HG02759 (cell line): Measurements from ENCODE around the gene USP24.

Source experiments
- ATAC-seq: cut with Tn5 transposase; IDR thresholded peaks from one replicate; pipeline ENCODE4 v1.9.1; 2021; ENCODE audit warnings: mild to moderate bottlenecking, moderate library complexity; ENCODE audit not compliant: unreplicated experiment

The USP24 gene

DNA sequence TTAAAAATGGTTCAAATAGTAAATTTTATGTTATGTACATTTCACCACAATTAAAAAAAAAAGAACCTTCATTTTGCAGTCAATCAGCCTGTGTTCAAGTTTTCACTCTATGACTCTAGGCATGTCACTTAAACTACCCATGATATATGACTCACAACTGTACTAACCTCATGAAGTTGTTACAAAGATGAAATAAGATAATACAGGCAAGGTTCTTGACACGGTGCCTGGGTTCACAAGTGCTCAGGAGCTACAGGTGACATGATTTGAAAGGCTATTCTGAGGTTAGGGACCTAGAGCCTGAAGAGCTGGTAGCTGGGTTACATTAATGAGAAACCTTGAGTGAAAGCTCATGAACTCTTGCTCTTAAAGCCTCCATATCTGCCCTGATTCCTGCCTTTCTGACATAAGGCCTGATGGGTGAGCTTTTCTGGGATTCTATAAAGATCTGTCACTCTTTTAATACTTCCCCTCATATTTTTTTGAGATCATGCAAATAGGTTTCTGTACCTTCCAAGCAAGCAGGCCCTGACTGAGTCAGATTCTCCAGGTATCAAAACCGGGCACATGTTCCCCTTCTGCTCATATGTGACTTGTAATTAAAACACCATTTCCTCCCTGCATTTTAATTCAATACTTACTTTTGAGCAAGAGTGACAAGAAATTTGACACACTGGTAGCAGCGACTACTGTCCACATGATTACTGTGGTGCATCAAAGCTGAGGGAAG is 141.8 kb downstream of the USP24 start:
- ATAC-seq = peak; percentile 58

DNA sequence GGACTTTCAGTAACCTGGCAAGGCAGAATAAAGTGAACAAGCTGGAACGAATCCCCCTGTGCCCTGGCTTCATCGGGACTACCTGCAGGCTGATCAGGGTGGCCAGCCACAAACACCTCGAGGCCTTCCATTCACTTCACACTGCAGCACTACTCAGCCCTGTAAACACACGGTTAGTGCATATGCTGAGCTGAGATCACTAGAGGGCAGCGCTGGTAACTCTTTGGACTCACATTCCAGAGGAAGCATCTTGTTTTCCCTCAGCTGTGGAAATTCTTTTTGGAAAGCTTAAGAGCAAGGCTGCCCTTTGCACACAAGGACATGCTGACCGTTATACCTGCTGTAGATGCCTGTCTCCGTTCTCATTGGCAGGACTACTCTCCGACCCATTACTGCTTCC is 143.7 kb downstream of the USP24 start:
- ATAC-seq = no peak

DNA sequence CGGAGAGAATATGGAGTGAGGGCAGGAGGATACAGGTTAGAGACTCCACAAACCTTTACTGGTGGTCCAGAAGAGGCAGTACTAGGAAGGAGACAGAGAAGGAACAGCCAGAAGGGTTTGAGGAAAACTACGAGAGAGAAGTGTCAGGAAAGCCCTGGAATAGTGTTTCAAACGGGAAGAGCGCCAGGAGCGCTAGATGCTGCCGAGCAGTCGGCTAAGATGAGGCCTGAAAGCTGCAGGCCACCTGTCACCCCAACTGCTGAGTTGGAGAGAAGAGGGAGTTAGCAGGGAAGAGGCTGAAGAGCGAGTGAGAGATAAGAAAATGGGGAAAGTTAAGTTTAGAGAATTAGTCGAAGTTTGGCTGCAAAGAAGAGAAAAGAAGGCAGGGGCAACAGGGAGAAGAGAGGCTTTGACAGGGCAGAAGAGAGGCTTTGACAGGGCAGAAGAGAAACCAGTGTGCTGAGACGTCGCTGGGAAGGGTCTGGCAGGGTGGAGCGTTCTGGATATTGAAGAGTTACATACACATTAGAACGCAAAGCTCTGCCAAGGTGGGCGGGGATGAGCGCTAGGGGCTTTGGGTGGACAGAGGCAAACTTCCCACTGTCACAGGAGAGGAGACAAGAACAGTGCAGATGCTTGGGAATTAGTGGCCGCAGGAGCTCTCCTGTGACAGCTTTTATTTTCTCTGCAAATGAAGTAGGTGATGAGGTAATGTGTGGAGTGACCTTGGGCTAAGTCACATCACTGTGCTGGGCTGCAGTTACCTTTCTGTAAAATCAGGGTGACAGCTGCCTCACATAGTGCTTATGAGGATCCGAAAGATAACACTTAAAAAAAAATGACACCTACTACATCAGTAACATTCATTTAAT is 144.6 kb downstream of the USP24 start:
- no peak for ATAC-seq

DNA sequence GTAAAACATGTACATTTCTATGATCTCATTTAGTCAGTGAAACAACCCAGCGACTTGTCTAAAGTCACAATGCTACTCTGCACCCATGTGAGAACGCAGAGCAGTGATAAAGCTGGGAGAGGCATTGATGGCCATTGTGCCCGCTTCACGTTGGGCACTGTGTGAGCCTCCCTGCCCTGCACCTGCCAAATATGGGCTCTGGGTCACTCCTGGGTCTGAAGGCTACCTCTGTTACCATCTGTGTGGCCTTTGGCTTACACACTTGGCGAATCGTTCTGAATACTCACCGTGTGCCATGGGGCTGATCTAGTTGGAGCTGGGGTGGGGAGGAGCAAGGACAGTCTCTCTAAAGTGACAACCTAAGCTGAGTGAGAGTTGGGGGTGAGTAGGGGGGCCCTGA is 145.9 kb downstream of the USP24 start:
- no peak for ATAC-seq

DNA sequence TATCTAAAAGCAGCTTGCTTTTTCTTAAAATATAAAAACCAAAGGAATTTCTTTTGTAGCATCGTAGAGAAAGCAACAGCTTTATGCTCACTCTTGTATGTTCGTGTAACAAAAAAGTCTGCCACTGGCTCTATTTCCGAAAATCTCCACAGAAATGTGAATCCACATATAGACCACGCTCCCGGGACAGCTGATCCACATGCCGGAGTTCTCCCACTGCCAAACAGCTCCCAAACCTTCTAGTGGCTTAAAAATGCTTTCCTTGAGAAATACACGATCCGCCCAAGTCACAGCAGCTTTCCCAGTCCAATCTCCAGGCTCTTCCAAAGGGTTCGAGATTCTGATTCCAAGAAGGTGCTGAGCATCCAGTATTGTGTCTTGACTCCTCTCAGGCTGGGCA is 146.5 kb downstream of the USP24 start:
- no peak for ATAC-seq

DNA sequence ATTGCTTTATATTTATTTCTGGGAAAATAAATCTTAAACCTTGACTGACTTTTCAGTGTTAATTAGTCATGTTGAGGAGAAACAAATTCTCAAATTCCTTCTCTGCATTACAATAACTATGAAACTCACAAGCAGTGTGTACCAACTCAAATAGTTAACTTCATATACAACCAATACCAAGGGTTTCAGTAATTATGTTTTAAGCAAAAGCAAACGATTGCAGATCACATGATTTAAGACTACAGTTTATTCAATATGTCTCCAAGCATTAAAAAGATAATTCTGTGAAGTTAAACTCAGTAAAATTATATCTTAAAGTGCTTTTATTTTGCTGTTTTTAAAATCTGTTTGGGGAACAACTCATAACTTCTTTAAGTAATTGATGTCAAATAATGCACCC is 147.2 kb downstream of the USP24 start:
- ATAC-seq = no peak

DNA sequence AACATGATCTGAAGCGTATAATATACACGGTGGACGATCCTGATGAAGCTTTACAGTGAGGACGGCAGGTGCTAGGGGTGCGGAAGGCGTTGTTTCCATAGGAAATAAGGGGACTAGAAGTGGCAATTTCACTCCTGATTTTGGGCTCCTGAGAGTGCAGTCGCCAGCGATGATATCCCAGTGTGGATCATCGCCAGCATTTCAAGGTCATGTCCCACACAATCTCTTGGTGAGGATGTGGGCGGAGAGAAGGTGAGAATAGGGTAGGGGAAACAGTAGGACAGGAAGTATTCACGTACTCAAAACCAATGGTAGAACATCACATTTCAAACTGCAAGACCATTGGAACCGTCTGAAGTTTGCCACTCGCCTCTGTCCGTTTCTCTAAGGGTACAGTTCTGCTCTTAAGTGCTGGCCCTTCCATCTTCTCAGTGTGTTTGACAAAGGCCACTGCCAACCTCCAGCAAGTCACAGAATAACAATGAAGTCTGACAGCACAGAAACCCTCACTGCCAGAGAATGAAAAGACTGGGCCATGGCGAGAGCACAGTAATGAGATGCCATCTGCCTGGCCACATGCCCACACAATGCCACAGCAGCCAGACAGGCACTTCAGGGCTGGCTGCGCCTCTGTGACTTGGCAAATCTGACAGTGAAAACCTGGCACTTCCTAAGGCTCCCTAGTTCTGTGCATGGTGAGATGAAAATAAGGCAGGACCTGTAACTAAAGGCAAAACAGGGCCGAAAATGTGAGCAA is 148.0 kb downstream of the USP24 start:
- ATAC-seq = no peak

DNA sequence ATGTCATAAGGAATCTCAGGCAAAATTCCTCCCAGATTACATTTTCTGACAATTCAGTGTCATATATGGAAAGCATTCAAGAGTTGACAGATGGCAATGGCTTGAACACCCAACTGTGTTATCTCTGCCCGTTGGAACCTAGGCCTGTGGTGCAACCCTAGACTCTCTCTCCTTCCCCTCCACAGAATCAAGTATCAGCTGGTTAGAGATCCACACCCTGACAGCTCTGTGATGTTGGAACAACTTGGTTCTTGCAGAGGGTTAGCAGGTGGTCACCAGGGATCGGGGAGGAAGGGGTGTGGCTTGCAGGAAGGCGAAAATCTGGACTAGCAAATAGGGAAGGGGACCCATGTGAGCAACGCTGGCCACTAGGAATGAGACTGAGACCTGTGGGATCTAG is 149.5 kb downstream of the USP24 start:
- no peak for ATAC-seq

DNA sequence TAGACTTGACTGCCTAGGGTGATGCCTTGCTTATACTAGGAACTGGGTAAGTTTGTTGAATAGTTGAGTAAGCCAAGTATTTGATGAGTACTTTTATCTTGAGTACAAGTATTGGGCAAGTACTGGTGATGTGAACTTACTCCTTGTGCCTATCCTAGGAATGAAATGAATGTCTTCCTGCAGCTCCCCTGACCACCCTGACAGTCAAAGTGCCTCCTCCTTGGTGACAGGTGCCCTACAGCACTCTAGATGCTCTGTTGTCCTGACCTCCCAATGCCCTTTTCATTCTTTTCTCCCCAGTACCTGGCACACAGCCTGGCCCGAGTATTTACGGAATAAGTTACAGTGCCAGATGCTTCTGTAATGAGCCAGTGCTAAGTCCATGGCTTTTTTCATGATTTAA is 150.3 kb downstream of the USP24 start:
- no peak for ATAC-seq

DNA sequence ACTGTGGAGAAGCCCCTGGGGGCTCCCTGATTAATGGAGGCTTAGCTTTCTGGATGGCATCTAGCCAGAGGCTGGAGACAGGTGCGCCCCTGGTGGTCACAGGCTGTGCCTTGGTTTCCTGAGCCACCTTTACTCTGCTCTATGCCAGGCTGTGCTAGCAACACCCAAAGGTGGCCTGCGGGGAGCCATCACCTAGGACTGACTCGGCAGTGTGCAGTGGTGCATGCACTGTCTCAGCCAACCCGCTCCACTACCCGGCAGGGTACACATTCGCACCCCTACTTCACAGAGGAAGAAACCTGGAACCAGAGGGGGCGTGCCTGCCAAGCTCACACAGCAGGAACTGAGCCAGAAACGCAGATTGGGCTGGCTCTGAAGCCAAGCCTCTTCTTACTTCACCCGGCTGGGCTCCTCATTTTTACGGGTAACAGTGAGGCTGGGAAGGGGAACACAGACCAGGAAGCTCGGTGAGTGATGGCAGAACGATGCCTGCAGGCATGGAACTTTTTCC is 151.0 kb downstream of the USP24 start:
- ATAC-seq = no peak

DNA sequence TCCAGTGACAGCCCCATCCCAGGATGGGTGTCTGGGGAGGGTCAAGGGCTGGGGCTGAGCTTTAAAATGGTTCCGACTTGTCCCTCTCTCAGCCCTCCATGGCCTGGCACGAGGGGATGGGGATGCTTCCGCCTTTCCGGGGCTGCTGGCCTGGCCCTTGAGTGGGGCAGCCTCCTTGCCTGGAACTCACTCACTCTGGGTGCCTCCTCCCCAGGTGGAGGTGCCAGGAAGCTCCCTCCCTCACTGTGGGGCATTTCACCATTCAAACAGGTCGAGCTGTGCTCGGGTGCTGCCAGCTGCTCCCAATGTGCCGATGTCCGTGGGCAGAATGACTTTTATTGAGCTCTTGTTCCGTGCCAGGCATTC is 151.6 kb downstream of the USP24 start:
- ATAC-seq = no peak

DNA sequence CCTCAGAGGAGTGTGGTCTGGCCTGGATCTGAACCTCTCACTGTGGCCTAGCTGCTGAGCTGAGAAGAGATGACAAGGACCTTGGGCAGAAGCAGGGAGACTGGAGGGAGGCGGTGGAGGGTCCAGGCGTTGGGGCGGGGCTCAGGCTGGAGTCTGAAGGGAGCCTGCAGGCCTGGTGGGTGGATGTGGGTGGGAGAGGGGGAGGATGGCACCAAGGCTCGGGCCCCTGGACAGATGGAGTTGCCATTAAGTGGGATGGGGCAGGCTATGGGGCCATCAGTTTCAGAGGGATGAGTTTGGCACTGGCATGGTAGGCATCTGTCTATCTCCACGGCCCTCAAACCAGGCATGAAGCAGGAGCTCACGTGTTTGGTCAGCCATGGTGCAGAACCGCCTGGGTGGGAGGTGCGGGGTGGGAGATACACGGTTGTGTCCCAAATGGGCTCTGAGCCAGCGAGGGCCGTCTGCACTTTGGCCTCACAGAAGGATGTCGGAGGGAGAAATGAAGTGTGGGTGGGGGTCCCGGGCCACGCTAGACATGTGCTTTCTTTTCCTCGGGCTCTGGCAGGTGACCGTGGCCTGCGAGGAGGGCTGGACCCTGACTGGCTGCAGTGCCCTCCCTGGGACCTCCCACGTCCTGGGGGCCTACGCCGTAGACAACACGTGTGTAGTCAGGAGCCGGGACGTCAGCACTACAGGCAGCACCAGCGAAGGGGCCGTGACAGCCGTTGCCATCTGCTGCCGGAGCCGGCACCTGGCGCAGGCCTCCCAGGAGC is 152.2 kb downstream of the USP24 start:
- ATAC-seq = no peak

DNA sequence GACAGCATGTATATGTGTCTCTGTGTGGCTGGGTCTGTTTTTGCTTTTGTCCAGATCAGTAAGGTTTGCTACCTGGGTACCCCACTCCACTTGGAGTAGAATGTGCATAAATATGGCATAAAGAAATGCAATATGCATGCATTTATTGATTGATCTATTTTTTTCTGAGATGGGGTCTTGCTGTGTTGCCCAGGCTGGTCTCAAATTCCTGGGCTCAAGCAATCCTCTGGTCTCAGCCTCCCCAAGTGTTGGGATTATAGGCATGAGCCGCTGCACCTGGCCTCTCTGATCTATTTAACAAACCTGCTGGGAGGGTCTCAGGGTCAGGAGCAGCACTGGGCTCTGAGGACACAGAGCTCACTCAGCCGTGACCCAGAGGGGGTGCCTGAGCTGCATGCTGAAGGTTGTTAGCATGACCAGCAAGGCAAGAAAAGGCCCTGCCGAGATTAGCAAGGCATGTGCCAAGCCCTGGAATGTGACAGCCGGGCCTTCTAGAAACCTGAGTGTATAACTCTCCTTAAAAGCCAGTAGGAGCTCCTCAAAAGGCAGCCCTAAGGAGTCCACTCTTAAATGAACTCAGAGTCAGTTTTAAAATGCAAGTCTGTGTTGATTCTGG is 153.3 kb downstream of the USP24 start:
- ATAC-seq = no peak

DNA sequence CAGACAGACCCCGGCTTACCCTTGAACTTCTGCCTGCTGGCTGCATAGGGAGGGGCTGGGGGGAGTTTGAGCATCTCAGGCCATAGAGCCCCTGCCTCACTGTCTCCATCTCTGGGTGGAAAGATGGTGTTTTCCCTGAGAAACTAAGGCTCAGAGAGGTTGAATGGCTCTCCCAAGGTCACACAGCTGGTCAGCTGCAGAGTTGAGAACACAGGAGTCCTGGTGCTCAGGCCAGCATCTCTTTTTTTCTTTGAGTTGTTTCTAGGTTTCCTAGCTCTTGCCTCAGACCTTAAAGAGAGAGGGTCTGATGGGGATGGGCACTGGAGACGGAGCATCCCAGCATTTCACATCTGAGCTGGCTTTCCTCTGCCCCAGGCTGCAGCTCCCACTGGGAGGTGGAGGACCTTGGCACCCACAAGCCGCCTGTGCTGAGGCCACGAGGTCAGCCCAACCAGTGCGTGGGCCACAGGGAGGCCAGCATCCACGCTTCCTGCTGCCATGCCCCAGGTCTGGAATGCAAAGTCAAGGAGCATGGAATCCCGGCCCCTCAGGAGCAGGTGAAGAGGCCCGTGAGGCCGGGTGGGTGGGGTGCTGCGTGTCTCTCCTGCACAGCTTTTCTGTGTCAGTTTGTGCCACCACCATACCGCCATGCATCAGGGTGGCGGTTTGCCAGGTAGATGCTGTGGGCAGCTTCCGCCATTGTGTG is 154.0 kb downstream of the USP24 start:
- no peak for ATAC-seq

DNA sequence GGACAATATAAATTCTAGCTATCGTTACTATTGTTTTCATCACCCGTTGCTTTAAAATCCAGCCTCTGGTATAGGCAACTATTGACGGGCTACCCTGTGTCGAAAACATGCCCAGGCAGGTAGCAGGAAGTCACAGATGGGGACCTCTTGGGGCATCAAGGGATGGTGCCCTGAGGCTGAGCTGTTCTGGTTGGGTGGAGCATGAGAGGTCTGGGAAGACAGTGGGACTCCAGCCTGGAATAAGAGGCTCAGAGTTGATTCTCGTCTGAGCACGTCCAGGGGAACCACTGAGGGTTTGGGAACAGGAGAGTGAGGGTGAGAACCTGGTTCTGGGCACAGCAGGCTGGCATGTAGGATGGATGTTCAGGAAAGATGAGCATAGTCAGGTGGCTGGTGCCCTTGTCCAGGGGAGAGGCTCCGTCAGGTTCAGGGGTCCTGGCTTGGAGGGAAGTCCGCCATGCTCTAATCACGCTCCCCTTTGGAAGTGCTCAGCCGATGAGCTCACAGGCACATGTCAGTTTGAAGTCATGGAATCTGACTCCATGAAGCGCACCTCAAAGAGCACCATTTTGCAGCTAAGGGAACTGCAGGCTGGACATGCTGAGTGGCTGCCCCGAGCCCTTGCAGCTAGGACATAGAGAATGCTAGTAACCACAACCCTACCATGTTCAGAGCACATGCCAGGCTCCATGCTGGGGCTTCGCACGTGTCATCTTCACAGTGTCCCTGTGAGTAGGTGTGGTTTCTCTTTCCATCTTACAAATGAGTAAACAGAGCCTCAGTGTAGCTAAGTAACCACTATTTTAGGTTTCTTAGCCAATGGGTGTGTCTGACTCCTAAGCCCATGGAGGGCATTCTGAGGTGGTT is 154.8 kb downstream of the USP24 start:
- ATAC-seq = no peak

DNA sequence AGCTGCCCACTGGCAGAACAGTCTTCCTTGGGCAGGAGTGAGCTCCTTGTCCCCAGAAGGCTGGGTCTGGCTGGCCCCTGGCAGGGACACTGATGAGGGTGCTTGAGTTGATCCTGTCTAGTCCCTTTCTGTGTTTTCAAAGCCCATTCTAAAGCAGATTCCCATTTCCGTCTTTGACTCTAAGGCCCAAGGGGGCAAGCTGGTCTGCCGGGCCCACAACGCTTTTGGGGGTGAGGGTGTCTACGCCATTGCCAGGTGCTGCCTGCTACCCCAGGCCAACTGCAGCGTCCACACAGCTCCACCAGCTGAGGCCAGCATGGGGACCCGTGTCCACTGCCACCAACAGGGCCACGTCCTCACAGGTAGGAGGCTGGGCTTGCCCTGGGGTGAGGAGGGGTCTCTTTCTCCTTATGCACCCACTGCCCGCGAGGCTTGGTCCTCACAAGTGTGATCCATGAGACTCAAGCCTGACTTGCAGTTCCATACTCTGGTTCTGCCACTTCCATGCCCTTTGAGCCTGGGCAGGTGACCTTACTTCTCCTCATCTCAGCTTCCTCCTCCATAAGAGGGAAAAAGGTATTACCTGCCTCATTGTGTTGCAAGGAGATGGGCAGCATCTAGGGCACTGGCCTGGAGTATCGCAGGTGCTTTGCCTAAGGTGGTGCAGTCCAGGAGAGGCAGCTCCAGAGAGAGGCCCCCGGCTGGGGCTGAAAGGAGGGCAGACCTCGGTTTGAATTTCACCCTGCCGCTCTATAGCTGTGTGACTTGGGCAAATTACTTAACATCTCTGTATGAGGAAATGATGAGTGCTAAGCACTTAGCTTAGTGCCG is 155.6 kb downstream of the USP24 start:
- ATAC-seq = no peak

DNA sequence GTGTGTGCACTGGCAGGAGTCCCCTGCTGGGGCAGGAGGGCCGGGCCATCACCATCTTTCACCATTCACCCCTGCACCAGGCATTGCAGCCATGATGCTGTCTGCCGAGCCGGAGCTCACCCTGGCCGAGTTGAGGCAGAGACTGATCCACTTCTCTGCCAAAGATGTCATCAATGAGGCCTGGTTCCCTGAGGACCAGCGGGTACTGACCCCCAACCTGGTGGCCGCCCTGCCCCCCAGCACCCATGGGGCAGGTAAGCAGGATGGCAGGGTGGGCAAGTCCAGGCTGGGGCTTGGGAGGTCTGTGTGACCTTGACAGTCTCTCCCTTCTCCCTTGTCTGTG is 157.2 kb downstream of the USP24 start:
- no peak for ATAC-seq
